HG03521 (cell line): Measurements from ENCODE around the gene PAEP.

Experiments used
- ATAC-seq: cut with Tn5 transposase; IDR thresholded peaks from one replicate; pipeline ENCODE4 v1.9.1; 2021; ENCODE audit warnings: mild to moderate bottlenecking, moderate library complexity; ENCODE audit not compliant: unreplicated experiment

The PAEP gene

DNA sequence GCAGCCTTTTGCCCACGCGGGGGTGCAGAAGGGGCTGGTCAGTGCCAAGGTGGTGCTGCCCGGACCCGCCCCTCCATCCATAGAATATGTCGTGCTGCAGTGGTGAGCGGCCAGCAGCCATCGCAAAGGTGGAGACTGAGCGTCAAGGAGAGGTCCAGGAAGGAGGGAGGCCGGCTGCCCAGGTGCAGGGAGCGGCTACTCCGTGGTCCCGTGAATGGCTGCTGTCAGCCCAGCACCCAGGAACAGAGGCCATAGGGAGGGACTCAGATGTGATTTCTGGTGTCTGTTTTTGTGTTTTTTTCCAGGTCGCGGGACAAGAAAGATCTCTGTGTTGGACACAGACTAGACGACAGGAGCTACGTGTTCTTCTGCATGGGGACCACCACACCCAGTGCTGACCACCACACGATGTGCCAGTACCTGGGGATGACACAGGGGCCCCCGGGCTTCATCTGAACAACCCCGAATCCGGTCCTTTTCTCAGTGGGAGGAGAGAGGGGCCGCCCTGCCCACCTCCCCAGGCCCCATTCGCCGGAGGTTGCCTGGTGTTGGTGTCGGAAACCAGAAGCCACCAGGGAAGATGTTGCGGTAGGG lies 29.0 kb downstream of the PAEP start:
- ATAC-seq, result no peak

GRCh38 chr9:135591506-135592330 lies 30.2 kb downstream of the PAEP start:
- ATAC-seq, result no peak

DNA sequence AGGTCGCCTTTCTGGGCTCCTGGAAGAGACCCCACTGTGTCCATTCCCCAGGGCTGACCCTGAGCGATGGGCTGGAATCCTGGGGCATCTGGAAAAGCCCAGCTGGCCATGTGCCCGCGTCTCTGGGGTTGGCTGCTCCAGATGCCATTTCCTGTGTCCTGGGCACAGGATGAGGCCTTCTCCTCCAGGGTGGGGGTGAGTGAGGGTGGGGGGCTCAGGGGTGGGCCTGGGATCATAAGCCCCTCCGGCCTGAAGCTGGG lies 30.7 kb downstream of the PAEP start:
- no peak for ATAC-seq

- no peak for ATAC-seq
These were observed 31.1 kb downstream of the PAEP start for GRCh38 chr9:135592625-135593024.

- ATAC-seq, result no peak
These were observed 34.7 kb downstream of the PAEP start for GRCh38 chr9:135596211-135596610.

DNA sequence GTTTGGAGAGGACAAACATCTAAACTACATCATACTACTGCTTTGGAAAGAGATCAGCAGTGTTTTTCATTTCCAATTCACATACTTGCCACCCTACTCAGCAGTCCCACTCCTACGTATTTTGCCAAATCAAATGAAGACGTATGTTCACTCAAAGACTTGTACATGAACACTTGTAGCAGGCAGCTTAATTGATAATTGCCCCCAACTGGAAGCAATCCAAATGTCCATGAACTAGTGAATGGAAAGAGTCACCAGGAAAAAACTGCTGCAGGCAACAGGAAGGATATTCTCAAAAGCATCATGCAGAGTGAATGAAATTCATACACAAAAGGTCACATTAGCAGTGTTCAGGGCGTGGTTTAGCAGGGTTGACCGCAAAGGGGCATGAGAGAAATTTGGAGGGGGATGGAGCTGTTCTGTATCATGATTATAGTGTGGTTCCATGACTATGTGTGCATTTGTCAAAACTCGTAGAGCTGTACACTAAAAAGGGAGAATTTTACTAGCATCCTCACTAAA lies 38.8 kb downstream of the PAEP start:
- no peak for ATAC-seq

DNA sequence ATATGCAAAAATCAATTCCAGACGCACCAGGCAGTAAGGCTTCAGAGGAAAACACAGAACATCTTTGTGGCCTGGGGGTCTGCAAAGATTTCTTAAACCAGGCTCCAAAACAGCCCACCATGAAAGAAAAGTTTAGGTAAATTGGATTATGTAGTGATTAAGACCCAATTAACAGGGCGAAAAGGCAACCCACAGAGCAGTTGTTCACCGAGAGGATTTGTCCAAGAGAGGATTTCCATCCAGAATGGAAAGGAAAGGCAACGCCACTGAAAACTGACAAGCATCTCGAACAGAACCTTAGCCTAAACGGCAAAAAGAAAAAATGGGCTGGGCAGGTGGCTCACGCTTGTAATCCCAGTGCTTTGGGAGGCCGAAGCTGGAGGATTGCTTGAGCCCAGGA lies 40.4 kb downstream of the PAEP start:
- no peak for ATAC-seq

DNA sequence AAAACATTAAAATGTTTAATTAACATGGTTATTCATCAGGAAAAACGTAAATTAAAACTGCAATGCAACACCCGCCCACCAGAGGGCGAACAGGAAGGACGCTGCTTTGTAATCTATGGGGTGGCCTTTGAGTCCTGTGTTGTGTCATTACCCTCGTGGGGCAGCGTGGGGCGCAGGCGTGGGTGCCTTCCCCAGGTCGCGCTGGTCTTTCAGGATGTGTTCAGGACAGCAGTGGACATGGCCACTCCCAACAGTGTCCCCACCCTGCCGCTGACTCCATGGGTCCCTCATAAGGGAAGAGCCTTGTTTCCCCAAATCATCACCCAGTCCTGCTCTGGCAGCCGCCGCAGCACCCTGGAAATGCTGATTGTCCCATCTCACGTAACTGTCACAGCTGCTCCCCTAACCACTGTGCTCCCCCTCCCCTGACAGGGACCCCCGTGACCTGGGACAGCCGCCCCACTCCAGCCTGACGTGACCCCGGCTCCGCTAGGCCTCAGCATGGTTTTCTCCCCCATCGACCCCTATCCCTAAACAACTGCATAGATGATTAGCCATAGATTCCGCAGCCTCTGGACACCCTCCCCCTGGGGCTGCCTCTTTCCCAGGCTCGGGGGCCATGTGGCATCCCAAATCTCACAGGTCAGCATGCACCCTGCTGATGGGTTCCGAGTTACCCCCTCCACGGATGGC lies 41.4 kb downstream of the PAEP start:
- no peak for ATAC-seq

DNA sequence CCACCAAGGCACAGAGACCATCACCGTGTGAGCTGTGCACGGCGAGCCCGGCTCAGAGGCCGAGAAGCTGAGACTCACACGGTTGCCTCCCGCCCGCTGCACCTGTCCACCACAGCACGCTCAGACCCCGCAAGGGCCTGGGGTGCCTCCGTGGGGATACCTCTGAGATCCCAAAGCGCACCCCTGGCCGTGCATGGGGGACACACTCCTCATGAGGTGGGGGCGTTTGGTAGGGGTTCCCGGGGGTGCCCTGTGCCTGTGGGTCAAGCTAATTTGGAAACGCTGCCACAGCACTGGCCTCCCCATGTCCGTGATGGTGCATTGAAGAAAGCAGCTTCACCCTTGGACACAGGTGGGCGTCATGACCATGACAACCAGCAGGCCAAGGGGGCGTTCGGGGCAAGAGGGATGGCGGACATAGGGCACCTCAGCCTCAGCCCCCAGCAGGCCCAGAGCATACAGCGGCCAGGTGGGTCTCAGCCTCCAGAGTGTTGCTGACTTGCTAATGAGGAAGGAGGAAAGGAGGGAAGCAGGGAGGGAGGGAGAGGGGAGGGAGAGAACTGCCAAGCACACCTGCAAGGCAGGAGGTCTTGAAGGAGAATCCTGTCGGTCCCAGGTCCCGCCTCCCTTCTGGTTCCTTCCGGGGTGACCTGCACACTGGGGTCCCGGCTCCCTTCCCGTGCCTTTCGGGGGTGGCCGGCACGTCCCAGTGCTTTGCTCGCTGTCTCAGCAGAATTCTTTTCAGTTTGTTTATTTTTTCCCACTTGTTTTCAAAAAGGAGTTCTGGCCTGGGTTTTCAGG lies 43.1 kb downstream of the PAEP start:
- no peak for ATAC-seq

DNA sequence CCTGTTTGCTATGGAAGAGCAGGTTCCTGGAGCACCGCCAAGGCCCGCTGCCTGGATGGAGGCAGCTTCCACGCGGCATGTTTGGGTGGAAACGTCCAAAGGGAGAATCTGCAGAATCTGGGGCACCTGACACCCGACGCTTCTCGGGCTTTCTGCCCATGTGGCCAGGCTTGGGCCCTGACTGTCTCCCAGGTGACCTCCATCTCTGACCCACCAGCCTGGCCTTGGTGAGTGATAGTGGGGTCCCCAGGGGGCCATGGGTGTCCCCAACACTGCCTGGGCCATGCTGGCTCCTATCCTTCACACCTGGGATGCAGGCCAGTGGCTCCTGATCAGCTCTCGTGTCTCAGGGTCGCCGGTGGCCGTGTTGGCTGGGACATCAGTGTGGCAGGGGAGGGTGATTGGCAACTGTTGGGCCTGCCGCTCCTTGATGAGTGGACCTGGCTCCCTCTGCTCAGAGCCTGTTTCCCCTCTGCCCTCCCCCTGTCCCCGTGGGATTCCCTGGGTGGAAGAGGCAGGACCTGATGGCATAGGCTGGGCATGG lies 43.8 kb downstream of the PAEP start:
- no peak for ATAC-seq

DNA sequence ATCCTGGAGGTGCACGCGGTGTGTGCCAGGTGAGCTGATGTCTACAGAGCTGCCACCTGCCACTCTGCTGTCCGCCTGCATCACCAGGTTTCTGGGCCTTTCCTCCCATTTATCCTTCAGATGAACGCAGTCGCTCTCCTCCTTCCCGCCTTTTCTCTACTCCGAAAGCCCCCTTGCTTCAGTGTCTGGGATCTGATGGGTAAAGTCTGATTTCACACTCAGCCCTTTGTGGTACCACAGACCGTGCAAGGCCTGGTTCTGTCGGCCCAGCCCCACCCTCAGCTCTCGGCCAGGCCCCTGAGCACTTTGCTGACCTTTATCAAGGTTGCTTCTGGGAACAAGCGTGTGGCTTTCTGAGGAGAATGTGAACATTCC lies 45.3 kb downstream of the PAEP start:
- no peak for ATAC-seq

DNA sequence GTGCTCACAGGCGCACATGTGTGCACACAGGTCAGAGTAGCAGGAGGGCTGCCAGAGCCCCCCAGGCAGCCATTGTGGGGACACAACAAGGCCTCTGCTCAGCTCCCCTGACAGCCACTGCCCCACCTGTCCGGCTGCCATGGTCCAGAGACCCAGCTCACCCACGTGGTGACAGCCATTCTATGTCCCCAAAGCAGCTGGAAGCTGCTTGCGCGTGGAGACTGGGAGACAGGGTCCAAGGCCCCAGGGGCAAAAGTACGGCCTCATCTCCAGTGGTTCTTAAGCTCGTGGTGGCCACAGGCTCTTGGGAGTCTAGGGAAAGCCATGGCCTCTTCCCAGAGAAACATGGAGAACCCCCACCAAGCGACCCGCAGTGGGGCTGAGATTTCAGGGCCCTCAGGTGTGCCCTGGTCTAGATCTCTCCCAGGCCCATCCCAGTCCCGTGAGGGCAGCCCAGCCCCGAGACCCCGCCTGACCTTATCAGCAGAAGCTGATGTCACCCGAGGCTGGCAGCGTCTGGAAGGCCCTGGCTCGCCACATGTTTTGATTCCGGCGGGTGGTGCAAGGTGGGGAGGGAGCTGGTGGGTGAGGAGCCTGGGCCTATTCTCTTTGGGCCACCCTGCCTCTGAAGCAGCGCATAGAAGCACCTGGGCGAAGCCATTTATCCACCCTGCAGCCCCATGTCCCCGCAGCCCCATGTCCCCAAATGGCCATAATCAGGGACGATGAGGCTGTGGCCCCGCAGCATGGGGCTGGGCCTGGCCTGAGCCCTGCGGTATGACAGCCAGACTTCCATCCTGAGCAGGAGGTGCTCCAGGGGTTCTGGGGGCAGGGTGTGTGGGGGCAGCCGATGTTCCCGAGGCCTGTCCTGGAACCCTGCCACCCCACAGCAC lies 46.1 kb downstream of the PAEP start:
- ATAC-seq, result no peak

GRCh38 chr9:135608294-135608998 lies 46.9 kb downstream of the PAEP start:
- ATAC-seq, result no peak

DNA sequence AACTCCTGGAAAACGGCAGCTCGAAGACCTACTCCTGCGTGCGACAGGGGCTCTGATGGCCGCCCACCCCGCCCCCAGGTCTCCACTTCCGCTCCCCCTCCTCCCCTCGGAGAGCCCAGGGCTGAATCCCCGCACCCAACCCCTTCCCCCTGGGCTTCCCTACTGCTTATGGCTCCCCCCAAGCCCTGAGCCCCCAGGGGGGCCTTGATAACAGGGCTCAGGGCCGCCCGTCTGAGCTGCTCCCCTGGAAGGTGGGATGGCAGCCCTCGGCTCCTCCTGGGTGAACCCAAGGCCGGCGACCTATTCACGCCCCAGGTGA lies 47.4 kb downstream of the PAEP start:
- no peak for ATAC-seq

DNA sequence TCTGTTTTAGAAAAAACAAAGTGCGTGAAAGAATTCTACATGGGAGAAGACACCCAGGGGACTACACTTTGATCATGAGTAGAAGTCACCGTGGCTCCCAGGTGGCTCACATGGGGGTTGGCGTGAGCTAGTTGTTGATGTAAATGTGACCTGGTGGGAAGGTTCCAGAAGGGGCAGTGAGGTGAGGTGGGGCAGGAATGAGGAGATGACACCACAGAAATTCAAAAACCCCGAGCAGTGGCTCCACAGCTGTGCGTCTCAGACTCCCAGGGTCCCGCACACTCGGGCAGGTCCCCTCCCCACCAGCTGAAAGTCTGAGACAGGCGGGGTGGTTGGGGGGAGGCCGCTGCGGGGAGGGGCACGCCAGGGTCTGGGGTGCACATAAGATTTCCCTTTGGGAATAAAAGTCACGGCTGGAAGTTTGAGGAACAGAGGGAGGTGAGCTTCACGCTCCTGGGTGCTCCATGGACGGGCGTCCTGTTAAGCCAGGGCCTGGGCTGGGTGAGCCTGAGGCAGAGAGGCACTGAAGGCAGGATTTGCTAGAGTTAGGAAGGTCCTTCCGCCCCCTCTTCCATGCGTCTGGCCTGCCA lies 47.9 kb downstream of the PAEP start:
- no peak for ATAC-seq

DNA sequence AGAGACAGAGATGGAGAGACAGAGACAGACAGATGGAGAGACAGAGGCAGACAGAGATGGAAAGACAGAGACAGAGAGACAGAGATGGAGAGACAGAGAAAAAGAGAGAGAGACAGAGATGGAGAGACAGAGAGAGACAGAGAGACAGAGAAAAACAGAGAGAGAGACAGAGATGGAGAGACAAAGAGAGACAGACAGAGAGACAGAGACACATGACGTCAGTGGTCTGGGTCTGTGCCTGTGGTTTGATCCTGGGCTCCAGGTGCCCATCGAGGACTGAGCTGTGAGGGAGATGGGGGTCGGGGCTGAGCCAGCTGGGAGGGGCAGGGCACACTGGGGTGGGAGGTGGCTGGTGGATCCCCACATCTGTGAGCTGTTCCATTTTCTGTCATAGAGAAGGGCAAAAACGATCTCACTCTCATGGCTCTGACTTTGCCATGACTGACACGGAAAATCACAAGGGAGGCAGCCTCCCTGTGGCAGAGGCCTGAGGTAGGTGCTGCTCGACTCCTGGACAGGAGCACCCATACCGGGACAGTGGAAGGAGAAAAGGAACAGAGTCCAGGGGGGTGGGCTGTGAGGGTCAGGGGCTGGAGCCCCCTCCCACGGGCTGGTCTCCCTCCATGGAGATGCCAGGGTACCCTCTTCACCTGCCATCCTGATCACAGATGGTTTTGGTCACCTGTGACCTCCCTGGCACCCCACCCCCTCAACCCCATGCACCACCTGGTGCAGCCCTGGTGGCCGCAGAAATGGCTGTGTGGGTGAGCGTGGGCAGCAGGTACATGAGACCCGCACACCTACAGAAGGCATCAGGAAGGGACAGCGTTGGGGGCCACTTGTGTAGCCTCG lies 49.0 kb downstream of the PAEP start:
- no peak for ATAC-seq

- ATAC-seq, result no peak
These were observed 49.8 kb downstream of the PAEP start for GRCh38 chr9:135611142-135611874.

GRCh38 chr9:135611875-135612209 lies 50.3 kb downstream of the PAEP start:
- ATAC-seq, result no peak
